T-helper 2 cell treated with Interferon-gamma antibody and Interleukin-4, amounts not matched to agents 5 μg/mL and 100 μg/mL, for 36 hours (primary cell): ENCODE measurements around the gene CDCP1.

ENCODE experiments used
- DNase-seq: peaks from one replicate; pipeline ENCODE4 v3.0.0; 2021; ENCODE audit warnings: low spot score
- H3K27ac Mint-ChIP-seq: one replicate; pipeline ENCODE4 v1.8.0; 2021; ENCODE audit warnings: mild to moderate bottlenecking, mixed read lengths
- H3K27me3 Mint-ChIP-seq: one replicate; pipeline ENCODE4 v1.8.0; 2021; ENCODE audit warnings: low read depth, mixed read lengths
- H3K36me3 Mint-ChIP-seq: one replicate; pipeline ENCODE4 v1.8.0; 2021; ENCODE audit warnings: low read depth, mixed read lengths
- H3K4me1 Mint-ChIP-seq: one replicate; pipeline ENCODE4 v1.8.0; 2021; ENCODE audit warnings: low read depth, mixed read lengths
- H3K4me3 Mint-ChIP-seq: one replicate; pipeline ENCODE4 v1.8.0; 2022; ENCODE audit warnings: mild to moderate bottlenecking, moderate library complexity, mixed read lengths
- H3K9me3 Mint-ChIP-seq: one replicate; pipeline ENCODE4 v1.8.0; 2021; ENCODE audit warnings: mixed read lengths

CDCP1 gene

DNA sequence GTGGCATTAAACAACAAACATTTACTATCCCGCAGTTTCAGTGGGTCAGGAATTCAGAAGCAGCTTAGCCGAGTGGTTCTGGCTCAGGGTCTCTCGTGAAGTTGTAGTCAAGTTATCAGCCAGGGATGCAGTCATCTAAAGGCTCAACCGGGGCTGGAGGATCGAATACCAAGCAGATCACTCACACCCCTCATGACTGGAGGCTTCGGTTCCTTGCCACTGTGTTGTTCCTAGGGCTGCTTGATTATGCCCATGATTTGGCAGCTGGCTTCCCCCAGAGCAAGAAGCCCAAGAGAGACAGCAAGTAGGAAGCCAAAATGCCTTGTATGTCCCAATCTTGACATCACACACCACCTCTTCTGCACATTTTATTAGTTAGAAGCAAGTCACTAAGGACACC is 33.9 kb upstream of the CDCP1 start:
- Mint-ChIP-seq H3K9me3 (no peaks in the 10 kb centered on the region), H3K27ac (no peak overlapping the region), H3K36me3 (no peaks in the 10 kb centered on the region), H3K4me1 (peaks cover 12% of the 10 kb centered on the region), H3K27me3 (peaks cover 9% of the 10 kb centered on the region), H3K4me3 (no peak overlapping the region)
- no peak for DNase-seq

DNA sequence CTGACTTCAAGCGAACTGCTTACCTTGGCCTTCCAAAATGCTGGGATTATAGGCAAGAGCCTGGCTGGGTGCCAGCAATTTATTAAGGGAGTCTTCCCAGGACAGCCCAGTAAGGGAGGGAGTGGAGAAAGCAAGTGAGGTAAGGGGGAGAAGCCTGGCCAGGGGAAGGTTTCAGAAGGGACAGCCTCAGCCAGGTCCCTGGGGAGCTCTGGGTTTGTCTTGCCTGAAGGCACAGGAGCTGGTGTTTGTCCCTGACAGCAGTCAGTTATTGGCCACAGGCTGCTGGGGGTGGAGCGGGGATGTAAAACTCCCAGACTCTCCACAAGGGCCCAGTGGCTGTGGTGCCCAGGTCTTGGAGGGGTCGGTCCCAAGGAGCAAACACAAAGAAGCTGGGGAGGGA is 33.0 kb upstream of the CDCP1 start:
- no peak overlapping the region for H3K27ac Mint-ChIP-seq
- H3K4me3 Mint-ChIP-seq = no peak overlapping the region
- peaks cover 6% of the 10 kb centered on the region for H3K4me1 Mint-ChIP-seq
- H3K36me3 Mint-ChIP-seq = no peaks in the 10 kb centered on the region
- no peaks in the 10 kb centered on the region for H3K9me3 Mint-ChIP-seq
- no peak for DNase-seq
- H3K27me3 Mint-ChIP-seq = peaks cover 9% of the 10 kb centered on the region

GRCh38 chr3:45178183-45179023 is 32.2 kb upstream of the CDCP1 start:
- Mint-ChIP-seq H3K4me1 (peaks cover 6% of the 10 kb centered on the region), H3K4me3 (no peak overlapping the region), H3K27ac (no peak overlapping the region), H3K9me3 (no peaks in the 10 kb centered on the region), H3K36me3 (no peaks in the 10 kb centered on the region), H3K27me3 (peaks cover 9% of the 10 kb centered on the region)
- no peak for DNase-seq

DNA sequence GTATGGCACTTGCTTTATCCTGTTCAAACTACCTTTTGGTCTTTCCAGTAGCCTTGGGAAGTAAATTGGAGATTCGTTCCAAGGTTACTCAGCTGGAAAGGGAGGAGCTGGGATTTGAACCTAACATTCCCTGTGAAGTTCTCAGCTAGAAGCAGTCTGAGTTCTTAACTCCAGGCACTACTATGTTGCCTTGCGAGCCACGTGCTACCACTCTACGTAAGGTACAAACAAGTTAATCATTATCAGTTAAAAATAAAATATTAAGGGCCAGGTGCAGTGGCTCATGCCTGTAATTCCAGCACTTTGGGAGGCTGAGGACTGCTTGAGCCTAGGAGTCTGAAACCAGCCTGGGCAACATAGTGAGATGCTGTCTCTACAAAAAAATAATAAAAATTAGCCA is 30.7 kb upstream of the CDCP1 start:
- Mint-ChIP-seq H3K4me1 (no peaks in the 10 kb centered on the region), H3K9me3 (no peaks in the 10 kb centered on the region), H3K36me3 (no peaks in the 10 kb centered on the region), H3K4me3 (no peak overlapping the region), H3K27me3 (peaks cover 9% of the 10 kb centered on the region), H3K27ac (no peak overlapping the region)
- DNase-seq = no peak

- H3K4me1 Mint-ChIP-seq = peaks cover 17% of the 10 kb centered on the region
- H3K27me3 Mint-ChIP-seq = peaks cover 4% of the 10 kb centered on the region
- H3K36me3 Mint-ChIP-seq = no peaks in the 10 kb centered on the region
- no peak overlapping the region for H3K27ac Mint-ChIP-seq
- no peaks in the 10 kb centered on the region for H3K9me3 Mint-ChIP-seq
- DNase-seq = no peak
- H3K4me3 Mint-ChIP-seq = no peak overlapping the region
These were observed 28.1 kb upstream of the CDCP1 start for GRCh38 chr3:45174234-45174633.

GRCh38 chr3:45173776-45174175 is 27.6 kb upstream of the CDCP1 start:
- no peak overlapping the region for H3K4me3 Mint-ChIP-seq
- no peaks in the 10 kb centered on the region for H3K36me3 Mint-ChIP-seq
- H3K4me1 Mint-ChIP-seq = peaks cover 18% of the 10 kb centered on the region
- no peak overlapping the region for H3K27ac Mint-ChIP-seq
- H3K27me3 Mint-ChIP-seq = peaks cover 3% of the 10 kb centered on the region
- no peaks in the 10 kb centered on the region for H3K9me3 Mint-ChIP-seq
- no peak for DNase-seq

DNA sequence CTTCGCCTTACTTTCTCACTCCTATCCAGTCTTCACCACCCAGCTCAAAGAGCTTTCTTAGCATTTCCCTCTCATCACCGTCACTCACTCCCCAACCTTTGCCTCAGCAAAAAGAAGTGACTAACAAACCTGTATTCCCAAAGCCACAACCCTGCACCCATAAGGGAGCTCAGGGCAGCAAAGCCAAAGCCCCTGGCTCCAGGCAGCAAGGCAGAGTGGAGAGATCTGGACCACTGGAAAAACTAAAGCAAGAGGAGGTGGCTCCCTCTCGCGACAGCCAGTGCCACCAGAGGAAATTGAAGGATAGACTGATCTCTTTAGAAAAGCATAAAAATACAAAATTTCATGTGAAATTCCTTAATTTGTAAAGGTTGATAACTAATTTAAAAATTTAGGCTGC is 25.1 kb upstream of the CDCP1 start:
- H3K27me3 Mint-ChIP-seq = no peaks in the 10 kb centered on the region
- no peak overlapping the region for H3K4me3 Mint-ChIP-seq
- peaks cover 4% of the 10 kb centered on the region for H3K36me3 Mint-ChIP-seq
- peaks cover 38% of the 10 kb centered on the region for H3K4me1 Mint-ChIP-seq
- DNase-seq = no peak
- H3K9me3 Mint-ChIP-seq = peaks cover 2% of the 10 kb centered on the region
- no peak overlapping the region for H3K27ac Mint-ChIP-seq

DNA sequence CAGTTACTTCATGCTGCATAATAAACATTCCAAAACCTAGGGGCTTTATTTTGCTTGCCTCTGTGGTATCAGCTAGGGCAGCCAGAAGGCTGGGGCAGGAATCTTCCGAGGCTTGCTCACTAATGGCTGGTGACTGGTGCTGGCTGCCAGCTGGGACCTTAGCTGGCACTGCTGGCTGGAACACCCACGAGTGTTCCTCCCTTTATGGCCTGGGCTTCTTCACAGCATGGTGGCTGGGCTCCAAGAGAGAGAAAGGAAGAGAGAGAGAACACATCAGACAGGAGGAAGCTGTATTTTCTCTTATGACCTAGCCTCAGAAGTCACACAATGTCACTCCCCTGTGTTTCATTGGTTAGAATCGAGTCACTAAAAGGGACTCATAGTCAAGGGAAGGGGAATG is 23.9 kb upstream of the CDCP1 start:
- no peaks in the 10 kb centered on the region for H3K27me3 Mint-ChIP-seq
- peaks cover 9% of the 10 kb centered on the region for H3K9me3 Mint-ChIP-seq
- peaks cover 8% of the 10 kb centered on the region for H3K36me3 Mint-ChIP-seq
- no peak for DNase-seq
- no peak overlapping the region for H3K4me3 Mint-ChIP-seq
- H3K27ac Mint-ChIP-seq = peak overlapping the region; percentile 59
- peaks cover 45% of the 10 kb centered on the region for H3K4me1 Mint-ChIP-seq

- DNase-seq = no peak
- Mint-ChIP-seq H3K27me3 (no peaks in the 10 kb centered on the region), H3K4me1 (peaks cover 47% of the 10 kb centered on the region), H3K9me3 (peaks cover 9% of the 10 kb centered on the region), H3K36me3 (peaks cover 8% of the 10 kb centered on the region), H3K4me3 (no peak overlapping the region), H3K27ac (no peak overlapping the region)
These were observed 23.1 kb upstream of the CDCP1 start for GRCh38 chr3:45169125-45169904.

GRCh38 chr3:45168451-45168850 is 22.3 kb upstream of the CDCP1 start:
- peak overlapping the region; percentile 39 for H3K27ac Mint-ChIP-seq
- H3K9me3 Mint-ChIP-seq = peaks cover 9% of the 10 kb centered on the region
- peaks cover 54% of the 10 kb centered on the region for H3K4me1 Mint-ChIP-seq
- H3K4me3 Mint-ChIP-seq = no peak overlapping the region
- H3K36me3 Mint-ChIP-seq = peaks cover 8% of the 10 kb centered on the region
- no peak for DNase-seq
- no peaks in the 10 kb centered on the region for H3K27me3 Mint-ChIP-seq

DNA sequence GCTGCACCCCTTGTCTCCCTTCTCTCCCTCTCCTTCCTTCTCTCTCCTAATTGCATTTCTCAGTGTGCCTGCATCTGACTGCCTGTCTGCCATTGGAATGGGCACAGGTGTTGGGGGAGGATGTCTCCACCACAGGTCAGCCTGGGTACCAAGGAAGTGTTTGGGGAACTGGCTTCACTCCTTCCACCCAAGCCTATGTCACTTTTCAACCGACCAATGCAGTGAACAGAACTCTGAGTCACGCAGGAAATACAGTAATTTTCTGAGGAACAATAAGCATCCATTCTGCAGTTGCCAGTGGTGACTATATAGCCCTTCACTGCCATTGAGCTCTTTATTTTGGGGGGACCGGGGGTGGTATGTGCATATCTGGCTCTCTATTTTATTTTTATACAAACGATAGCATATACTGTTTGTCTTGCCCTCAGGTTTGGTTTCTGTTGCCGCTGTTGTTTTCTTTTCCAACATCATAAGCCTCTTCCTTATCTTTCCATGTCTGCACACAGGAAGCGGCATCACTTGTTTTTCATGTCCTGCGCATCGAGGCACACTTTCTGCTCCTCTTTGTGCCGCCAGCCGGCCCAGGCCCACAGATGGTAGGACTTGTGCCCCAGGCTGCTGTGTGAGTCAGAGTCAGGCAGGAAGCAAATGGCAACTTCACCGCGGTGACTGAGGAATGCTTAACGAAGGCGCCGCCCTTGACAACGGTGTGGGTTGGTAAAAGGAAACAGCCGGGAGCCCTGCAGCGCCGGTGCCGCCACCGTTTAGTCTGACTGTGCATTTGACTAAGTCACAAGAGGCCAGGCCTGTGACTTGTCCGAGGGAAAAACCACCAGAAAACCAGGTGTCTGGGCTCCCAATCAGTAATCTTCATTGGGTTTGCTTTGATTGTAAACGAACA is 21.1 kb upstream of the CDCP1 start:
- H3K4me1 Mint-ChIP-seq = peaks cover 57% of the 10 kb centered on the region
- DNase-seq = peak; percentile 88
- H3K36me3 Mint-ChIP-seq = peaks cover 8% of the 10 kb centered on the region
- H3K27ac Mint-ChIP-seq = peak overlapping the region; percentile 98
- H3K4me3 Mint-ChIP-seq = peak overlapping the region; percentile 77
- no peaks in the 10 kb centered on the region for H3K27me3 Mint-ChIP-seq
- peaks cover 9% of the 10 kb centered on the region for H3K9me3 Mint-ChIP-seq

- peaks cover 8% of the 10 kb centered on the region for H3K36me3 Mint-ChIP-seq
- DNase-seq = no peak
- peaks cover 1% of the 10 kb centered on the region for H3K27me3 Mint-ChIP-seq
- peaks cover 57% of the 10 kb centered on the region for H3K4me1 Mint-ChIP-seq
- H3K27ac Mint-ChIP-seq = peak overlapping the region; percentile 98
- peaks cover 9% of the 10 kb centered on the region for H3K9me3 Mint-ChIP-seq
- no peak overlapping the region for H3K4me3 Mint-ChIP-seq
These were observed 20.2 kb upstream of the CDCP1 start for GRCh38 chr3:45166321-45166879.

DNA sequence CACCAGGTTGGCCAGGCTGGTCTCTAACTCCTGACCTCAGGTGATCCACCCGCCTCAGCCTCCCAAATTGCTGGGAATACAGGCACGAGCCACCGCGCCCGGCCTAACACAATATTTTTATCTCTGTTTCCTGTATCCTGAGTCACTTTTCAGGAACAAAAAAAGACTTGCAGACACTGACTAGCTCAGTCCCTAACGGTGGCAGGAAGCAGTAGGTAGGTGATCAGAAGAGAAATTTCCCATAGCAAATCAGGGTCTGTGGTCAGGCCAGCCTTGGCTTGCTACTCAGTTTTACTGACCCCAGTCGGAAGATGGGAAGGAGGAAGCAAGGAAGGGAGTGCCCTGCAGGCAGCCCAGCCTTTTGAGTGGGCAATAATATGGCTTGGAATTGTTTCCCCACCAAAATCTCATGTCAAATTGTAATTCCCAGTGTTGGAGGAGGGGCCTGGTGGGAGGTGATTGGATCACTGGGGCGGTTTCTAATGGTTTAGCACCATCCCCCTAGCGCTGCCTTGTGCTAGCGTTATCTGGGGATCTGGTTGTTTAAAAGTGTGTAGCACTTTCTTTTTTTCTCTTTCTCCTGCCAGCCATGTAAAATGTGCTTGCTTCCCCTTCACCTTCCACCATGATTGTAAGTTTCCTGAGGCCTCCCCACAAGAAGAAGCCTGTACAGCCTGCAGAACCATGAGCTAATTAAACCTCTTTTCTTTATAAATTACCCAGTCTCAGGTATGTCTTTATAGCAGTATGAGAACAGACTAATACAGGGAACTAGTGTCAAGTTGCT is 19.5 kb upstream of the CDCP1 start:
- Mint-ChIP-seq H3K9me3 (peaks cover 9% of the 10 kb centered on the region), H3K4me1 (peaks cover 55% of the 10 kb centered on the region), H3K36me3 (peaks cover 8% of the 10 kb centered on the region), H3K27me3 (peaks cover 7% of the 10 kb centered on the region), H3K4me3 (no peak overlapping the region), H3K27ac (peak overlapping the region; percentile 68)
- DNase-seq = no peak
